ENCODE results near the gene MZB1.

DNA sequence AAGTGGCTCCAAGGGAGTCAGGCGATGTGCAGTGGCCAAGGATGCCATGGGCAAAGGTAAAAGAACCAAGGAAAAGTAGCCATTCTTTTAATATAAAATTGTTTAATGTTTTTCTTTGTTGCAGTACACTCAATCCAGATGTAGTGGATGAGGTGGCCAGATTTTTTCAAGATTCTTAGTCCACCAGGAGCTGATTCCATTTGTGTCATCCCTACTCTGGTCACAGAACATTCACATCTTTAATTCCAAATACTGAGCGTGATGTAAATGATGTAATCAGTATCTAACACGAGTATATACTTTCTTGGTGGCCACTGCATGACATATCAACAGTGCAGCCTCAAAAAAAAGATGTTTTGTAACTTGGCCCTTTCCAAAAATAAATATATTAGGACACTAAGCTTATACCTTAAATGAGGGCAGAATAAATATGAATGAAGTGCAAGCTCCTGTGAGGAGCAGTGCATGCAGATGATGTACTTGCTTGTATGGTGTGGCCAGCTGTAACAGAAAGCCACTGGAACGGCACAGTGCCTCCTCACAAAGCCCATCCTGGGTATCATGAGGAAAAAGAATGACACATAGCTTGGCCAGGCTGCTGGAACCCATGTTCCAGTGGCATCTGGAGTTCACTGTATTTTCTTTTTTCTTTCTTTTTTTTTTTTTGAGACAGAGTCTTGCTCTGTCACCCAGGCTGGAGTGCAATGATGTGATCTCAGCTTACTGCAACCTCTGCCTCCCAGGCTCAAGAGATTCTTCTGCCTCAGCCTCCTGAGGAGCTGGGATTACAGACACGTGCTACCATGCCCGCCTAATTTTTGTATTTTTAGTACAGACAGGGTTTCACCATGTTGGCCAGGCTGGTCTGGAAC, 20.6 kb upstream of the MZB1 start:
- TF ChIP-seq, protein P1, sequence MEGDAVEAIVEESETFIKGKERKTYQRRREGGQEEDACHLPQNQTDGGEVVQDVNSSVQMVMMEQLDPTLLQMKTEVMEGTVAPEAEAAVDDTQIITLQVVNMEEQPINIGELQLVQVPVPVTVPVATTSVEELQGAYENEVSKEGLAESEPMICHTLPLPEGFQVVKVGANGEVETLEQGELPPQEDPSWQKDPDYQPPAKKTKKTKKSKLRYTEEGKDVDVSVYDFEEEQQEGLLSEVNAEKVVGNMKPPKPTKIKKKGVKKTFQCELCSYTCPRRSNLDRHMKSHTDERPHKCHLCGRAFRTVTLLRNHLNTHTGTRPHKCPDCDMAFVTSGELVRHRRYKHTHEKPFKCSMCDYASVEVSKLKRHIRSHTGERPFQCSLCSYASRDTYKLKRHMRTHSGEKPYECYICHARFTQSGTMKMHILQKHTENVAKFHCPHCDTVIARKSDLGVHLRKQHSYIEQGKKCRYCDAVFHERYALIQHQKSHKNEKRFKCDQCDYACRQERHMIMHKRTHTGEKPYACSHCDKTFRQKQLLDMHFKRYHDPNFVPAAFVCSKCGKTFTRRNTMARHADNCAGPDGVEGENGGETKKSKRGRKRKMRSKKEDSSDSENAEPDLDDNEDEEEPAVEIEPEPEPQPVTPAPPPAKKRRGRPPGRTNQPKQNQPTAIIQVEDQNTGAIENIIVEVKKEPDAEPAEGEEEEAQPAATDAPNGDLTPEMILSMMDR (conservative IDR thresholded peaks at IDR 0.05): no peak
- TF ChIP-seq ZFX (IDR thresholded peaks at IDR 0.05): no peak

All from C4-2B (cell line).